ENCODE data around the gene OPALIN. TPM values are rescaled to one million over a fixed set of nuclear protein-coding genes. Genes with fewer than 3 reads are reported as not detected.
"Not testable (repeated sequence)": the region's sequence is repeated elsewhere in the genome, so short reads cannot be mapped to it uniquely, and the experiment has no call there.

Gene OPALIN
- total RNA-seq, 3 donors from 2014 or later: not detected

DNA sequence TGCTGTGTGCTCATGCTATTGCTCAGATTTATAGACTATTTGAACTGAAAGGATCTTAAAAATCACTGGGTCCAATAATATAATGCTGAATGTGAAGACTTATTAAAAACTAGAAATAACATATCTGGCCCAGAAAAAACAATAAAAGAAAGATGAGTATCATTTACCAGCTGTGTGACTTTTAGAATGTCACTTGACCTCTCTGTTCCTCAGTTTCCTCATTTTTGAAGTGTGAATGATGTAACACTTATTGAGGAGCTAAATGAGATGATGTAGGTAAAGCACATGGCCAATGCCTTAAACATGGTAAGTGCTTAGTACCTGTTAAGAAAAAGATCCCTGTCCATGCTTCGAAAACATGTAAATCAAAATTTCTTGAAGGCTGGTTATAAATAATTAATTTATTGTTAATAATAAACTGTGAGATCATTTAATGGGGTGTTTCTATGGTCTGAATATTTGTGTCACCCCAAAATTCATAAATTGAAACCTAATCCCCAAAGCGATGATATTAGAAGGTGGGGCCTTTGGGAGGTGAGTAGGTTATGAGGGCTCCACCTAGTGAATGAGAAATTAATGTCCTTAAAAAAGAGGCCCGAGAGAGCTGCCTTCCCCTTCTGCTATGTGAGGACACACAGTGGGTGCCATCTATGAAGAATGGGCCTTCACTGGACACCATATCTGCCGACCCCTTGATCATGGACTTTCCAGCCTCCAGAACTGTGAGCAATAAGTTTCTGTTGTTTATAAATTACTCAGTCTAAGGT is 41.6 kb downstream of the OPALIN start:
- Histone ChIP-seq H3K9me3 (no peaks in the 10 kb centered on the region), H3K27ac (no peak overlapping the region), H3K27me3 (peaks cover 0 to 8% of the 10 kb centered on the region in 2 donors), H3K36me3 (no peaks in the 10 kb centered on the region), H3K4me3 (no peak overlapping the region), H3K4me1 (no peaks in the 10 kb centered on the region)
- intact Hi-C loops (cut with DNase I; ENCODE audit: low total_unique reads): no loop called here
- DNase-seq (ENCODE audit: low spot score in 2 of 2): no peak
- no peak for TF ChIP-seq POLR2AphosphoS5 (IDR thresholded peaks at IDR 0.05)
- TF ChIP-seq, protein P1, sequence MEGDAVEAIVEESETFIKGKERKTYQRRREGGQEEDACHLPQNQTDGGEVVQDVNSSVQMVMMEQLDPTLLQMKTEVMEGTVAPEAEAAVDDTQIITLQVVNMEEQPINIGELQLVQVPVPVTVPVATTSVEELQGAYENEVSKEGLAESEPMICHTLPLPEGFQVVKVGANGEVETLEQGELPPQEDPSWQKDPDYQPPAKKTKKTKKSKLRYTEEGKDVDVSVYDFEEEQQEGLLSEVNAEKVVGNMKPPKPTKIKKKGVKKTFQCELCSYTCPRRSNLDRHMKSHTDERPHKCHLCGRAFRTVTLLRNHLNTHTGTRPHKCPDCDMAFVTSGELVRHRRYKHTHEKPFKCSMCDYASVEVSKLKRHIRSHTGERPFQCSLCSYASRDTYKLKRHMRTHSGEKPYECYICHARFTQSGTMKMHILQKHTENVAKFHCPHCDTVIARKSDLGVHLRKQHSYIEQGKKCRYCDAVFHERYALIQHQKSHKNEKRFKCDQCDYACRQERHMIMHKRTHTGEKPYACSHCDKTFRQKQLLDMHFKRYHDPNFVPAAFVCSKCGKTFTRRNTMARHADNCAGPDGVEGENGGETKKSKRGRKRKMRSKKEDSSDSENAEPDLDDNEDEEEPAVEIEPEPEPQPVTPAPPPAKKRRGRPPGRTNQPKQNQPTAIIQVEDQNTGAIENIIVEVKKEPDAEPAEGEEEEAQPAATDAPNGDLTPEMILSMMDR (IDR thresholded peaks at IDR 0.05): no peak
- no peak for TF ChIP-seq POLR2A (IDR thresholded peaks at IDR 0.05)

DNA sequence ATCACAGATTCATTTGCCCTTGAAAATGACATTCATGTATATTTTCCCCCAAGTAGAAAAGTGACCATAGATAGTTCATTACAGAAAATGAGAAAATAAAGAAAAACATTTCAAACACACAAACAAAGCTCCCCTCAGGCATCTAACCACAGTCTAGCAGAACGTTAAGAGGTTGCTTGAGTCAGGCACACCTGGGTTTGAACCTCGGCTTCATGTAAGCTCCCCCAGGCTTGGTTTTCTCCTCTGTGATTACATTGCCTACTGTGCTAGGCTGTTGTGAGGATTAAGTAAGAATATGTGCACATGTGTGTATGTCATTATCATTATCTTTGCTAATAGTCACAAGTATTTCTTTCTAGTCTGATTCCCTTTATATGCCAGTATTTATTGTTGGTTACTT is 45.5 kb downstream of the OPALIN start:
- intact Hi-C loops (cut with DNase I; ENCODE audit: low total_unique reads): no loop called here
- H3K9me3 ChIP-seq: no peaks in the 10 kb centered on the region
- TF ChIP-seq POLR2A (IDR thresholded peaks at IDR 0.05) (no peak), POLR2AphosphoS5 (IDR thresholded peaks at IDR 0.05) (no peak)
- TF ChIP-seq, protein P1 (IDR thresholded peaks at IDR 0.05): no peak
- no peak for DNase-seq (ENCODE audit: low spot score in 2 of 2)
- H3K4me3 ChIP-seq: no peak overlapping the region
- H3K27ac ChIP-seq: no peak overlapping the region
- no peaks in the 10 kb centered on the region for H3K36me3 ChIP-seq
- H3K27me3 ChIP-seq: no peaks in the 10 kb centered on the region
- no peaks in the 10 kb centered on the region for H3K4me1 ChIP-seq

DNA sequence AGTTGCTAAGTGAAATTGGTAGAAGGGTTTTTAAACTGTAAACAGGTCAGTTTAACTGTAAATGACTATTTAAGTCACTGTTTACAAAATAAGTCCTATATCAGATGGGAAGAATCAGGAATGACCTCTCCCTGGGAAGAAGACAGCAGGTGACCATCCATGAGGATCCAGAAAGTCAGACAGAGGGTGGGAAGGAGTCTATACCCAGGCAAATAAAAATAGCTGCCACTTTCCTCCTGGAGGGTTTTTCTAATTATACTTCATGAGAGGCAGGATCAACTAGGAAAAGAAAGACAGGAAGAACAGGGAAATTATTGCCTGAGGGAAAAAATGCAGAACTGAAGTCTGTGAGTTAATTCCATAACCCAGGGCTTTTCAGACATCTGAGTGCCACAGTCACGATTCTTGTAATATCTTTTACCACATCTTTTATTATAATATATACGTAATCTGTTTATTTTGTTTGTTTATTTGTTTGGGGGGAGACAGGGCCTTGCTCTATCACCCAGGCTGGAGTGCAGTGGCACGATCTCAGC is 47.6 kb downstream of the OPALIN start:
- Histone ChIP-seq H3K4me3 (no peak overlapping the region), H3K27ac (no peak overlapping the region), H3K27me3 (no peaks in the 10 kb centered on the region), H3K9me3 (no peaks in the 10 kb centered on the region), H3K36me3 (no peaks in the 10 kb centered on the region), H3K4me1 (no peaks in the 10 kb centered on the region)
- DNase-seq (ENCODE audit: low spot score in 2 of 2): no peak
- no peak for TF ChIP-seq POLR2A (IDR thresholded peaks at IDR 0.05)
- intact Hi-C loops (cut with DNase I; ENCODE audit: low total_unique reads): no loop called here

DNA sequence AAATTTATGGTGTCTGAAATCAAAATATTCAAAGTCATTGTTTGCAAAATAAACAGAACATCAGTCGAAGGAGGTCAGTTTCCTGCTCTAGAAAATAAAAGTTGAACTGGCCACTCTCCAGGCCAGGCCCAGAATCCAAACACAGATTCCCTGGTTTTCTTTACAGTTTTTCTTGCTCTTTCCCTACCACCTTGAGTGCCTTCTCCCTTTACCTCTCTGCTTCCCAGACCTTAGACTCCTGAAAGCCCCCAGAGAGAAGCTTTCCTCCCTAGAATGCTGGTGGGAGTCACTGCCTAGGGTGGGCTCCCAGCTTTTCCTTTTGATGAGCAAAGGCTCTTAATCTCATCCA is 48.5 kb downstream of the OPALIN start:
- intact Hi-C loops (cut with DNase I; ENCODE audit: low total_unique reads): no loop called here
- H3K27ac ChIP-seq: no peak overlapping the region

DNA sequence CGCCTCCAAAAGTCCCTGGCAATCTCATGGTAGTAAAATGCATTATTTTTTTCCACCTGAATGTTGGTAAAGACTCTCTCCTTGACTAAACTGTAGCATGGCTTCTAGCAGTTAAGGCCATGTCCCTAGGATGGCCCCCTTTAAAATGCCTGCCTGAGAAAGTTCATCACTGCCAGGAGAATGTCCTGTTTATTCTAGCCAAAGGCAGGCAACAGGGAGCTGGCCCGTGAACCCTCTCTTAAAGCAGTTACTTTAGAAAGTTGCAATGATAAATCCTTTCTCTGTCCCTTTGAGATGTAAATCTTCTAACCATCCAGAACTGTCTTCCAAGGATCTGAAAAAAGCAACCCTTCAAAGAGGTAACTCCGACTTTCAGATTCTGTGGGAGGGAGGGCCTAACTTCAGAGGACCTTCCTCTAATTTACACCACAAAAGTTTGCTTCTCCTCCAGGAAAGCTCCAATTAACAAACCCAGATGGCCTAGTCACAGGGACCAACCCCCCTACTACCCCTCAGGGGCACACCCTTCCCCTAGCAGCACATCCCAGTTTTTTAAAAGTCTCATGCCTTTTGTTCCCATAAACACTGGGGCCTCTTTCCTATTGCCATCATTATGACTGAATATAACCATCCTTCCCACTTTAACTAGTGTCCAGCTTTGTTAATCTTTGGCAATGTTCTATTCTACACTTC is 49.0 kb downstream of the OPALIN start:
- Histone ChIP-seq H3K36me3 (no peaks in the 10 kb centered on the region), H3K4me3 (no peak overlapping the region), H3K27ac (no peak overlapping the region), H3K9me3 (no peaks in the 10 kb centered on the region), H3K27me3 (no peaks in the 10 kb centered on the region), H3K4me1 (no peaks in the 10 kb centered on the region)
- DNase-seq (ENCODE audit: low spot score in 2 of 2): no peak
- intact Hi-C loops (cut with DNase I; ENCODE audit: low total_unique reads): no loop called here
- TF ChIP-seq POLR2A (IDR thresholded peaks at IDR 0.05) (no peak), POLR2AphosphoS5 (IDR thresholded peaks at IDR 0.05) (no peak)
- TF ChIP-seq, protein P1 (IDR thresholded peaks at IDR 0.05): no peak

More for the DNA sequence above, 48.5 kb downstream of the OPALIN start:
- Histone ChIP-seq H3K27me3 (no peaks in the 10 kb centered on the region), H3K9me3 (no peaks in the 10 kb centered on the region), H3K4me3 (no peak overlapping the region), H3K4me1 (no peaks in the 10 kb centered on the region), H3K36me3 (no peaks in the 10 kb centered on the region)
- DNase-seq (ENCODE audit: low spot score in 2 of 2): no peak
- TF ChIP-seq POLR2AphosphoS5 (IDR thresholded peaks at IDR 0.05): no peak
- no peak for TF ChIP-seq POLR2A (IDR thresholded peaks at IDR 0.05)
- TF ChIP-seq, protein P1 (IDR thresholded peaks at IDR 0.05): no peak

DNA sequence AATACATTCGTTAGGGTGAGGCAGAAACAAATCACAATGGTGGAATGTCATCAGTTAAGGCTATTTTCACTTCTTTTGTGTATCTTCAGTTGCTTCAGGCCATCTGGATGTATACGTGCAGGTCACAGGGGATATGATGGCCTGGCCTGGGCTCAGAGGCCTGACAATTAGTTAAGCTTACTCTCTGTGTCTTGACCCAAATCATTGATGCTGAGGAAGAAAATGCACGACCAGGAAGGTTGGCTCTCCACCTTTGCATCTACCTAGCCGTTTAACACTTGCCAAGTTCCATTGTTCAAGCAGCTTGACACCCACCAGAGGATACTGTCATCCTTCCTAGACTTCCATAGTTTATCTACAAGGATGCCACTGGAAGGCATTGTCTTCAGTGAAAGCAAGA is 49.9 kb downstream of the OPALIN start:
- H3K27ac ChIP-seq; H3K36me3 ChIP-seq; H3K27me3 ChIP-seq; H3K4me3 ChIP-seq; H3K4me1 ChIP-seq; DNase-seq (ENCODE audit: low spot score in 2 of 2); H3K9me3 ChIP-seq; intact Hi-C loops (cut with DNase I; ENCODE audit: low total_unique reads): not testable (repeated sequence)

All from breast epithelium (tissue), 4 donors.